ENCODE data around the gene ANO7.

GRCh38 chr2:241268306-241268705 is 79.8 kb downstream of the ANO7 start:
- no peak for TF ChIP-seq CTCF (IDR thresholded peaks at IDR 0.05)
- TF ChIP-seq POLR2AphosphoS5 (IDR thresholded peaks at IDR 0.05), result no peak

Data from prostate gland (tissue), 2 donors.